Measurements from ENCODE around the gene DFFB. TPM values are rescaled to one million over a fixed set of nuclear protein-coding genes. Genes with fewer than 3 reads are reported as not detected.
"Not testable (repeated sequence)": the region's sequence is repeated elsewhere in the genome, so short reads cannot be mapped to it uniquely, and the experiment has no call there.

The DFFB gene
- total RNA-seq, 4 donors from 2014 or later: 7.4 to 18.3 (median 15.7) TPM; not detected in 1

- intact Hi-C loops (cut with DNase I; ENCODE audit: low total_unique reads): no loop called here
- Histone ChIP-seq H3K4me1 (peaks cover 0 to 2% (median 0%) of the 10 kb centered on the region in 4 donors), H3K4me3 (no peak overlapping the region), H3K27me3 (peaks cover 4% of the 10 kb centered on the region), H3K36me3 (no peaks in the 10 kb centered on the region), H3K27ac (no peak overlapping the region), H3K9me3 (no peaks in the 10 kb centered on the region)
- TF ChIP-seq EP300 (IDR thresholded peaks at IDR 0.05; ENCODE audit: low read depth) (no peak), POLR2AphosphoS5 (IDR thresholded peaks at IDR 0.05) (no peak), POLR2A (IDR thresholded peaks at IDR 0.05) (no peak)
- TF ChIP-seq, protein P1, sequence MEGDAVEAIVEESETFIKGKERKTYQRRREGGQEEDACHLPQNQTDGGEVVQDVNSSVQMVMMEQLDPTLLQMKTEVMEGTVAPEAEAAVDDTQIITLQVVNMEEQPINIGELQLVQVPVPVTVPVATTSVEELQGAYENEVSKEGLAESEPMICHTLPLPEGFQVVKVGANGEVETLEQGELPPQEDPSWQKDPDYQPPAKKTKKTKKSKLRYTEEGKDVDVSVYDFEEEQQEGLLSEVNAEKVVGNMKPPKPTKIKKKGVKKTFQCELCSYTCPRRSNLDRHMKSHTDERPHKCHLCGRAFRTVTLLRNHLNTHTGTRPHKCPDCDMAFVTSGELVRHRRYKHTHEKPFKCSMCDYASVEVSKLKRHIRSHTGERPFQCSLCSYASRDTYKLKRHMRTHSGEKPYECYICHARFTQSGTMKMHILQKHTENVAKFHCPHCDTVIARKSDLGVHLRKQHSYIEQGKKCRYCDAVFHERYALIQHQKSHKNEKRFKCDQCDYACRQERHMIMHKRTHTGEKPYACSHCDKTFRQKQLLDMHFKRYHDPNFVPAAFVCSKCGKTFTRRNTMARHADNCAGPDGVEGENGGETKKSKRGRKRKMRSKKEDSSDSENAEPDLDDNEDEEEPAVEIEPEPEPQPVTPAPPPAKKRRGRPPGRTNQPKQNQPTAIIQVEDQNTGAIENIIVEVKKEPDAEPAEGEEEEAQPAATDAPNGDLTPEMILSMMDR (IDR thresholded peaks at IDR 0.05): no peak
- no peak for DNase-seq
- 40 to 80% methylated on average over 1 to 14 of the region's 15 CpGs for WGBS, 2 donors (ENCODE audit: low coverage in 1 of 2)
- in situ Hi-C loops (cut with MboI; ENCODE audit: low pct_ligation_motif_present in 1 of 4, low pct_unique_long_range_greater_than_20kb in 1 of 4, low sequenced_read_pairs in 3 of 4): no loop called here
These were observed 58.4 kb downstream of the DFFB start for GRCh38 chr1:3915551-3916121.

GRCh38 chr1:3917761-3918160, 60.5 kb downstream of the DFFB start:
- Histone ChIP-seq H3K4me1 (no peaks in the 10 kb centered on the region), H3K36me3 (no peaks in the 10 kb centered on the region), H3K4me3 (no peak overlapping the region), H3K9me3 (no peaks in the 10 kb centered on the region), H3K27me3 (peaks cover 4% of the 10 kb centered on the region), H3K27ac (no peak overlapping the region)
- WGBS, 2 donors (ENCODE audit: low coverage in 1 of 2): 78% methylated on average over 6 of the region's 8 CpGs; no CpG with 5 or more reads in 1 of the 2 donors
- in situ Hi-C loops (cut with MboI; ENCODE audit: low pct_ligation_motif_present in 1 of 4, low pct_unique_long_range_greater_than_20kb in 1 of 4, low sequenced_read_pairs in 3 of 4) (no loop called here), intact Hi-C loops (cut with DNase I; ENCODE audit: low total_unique reads) (no loop called here)
- DNase-seq: no peak
- TF ChIP-seq EP300 (IDR thresholded peaks at IDR 0.05; ENCODE audit: low read depth): no peak
- TF ChIP-seq, protein P1 (IDR thresholded peaks at IDR 0.05): no peak
- TF ChIP-seq POLR2AphosphoS5 (IDR thresholded peaks at IDR 0.05): no peak
- TF ChIP-seq POLR2A (IDR thresholded peaks at IDR 0.05): no peak

DNA sequence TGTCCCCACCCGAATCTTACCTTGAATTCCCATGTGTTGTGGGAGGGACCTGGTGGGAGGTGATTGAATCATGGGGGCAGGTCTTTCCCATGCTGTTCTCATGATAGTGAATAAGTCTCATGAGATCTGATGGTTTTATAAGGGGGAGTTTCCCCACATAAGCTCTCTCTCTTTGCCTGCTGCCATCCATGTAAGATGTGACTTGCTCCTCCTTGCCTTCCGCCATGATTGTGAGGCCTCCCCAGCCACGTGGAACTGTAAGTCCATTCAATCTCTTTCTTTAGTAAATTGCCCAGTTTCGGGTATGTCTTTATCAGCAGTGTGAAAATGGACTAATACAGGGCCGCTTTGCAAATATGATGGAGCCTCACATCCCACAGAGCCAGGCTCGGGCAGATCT, 61.1 kb downstream of the DFFB start:
- H3K36me3 ChIP-seq; H3K27me3 ChIP-seq; H3K27ac ChIP-seq; intact Hi-C loops (cut with DNase I; ENCODE audit: low total_unique reads); H3K4me1 ChIP-seq; H3K4me3 ChIP-seq; in situ Hi-C loops (cut with MboI; ENCODE audit: low pct_ligation_motif_present in 1 of 4, low pct_unique_long_range_greater_than_20kb in 1 of 4, low sequenced_read_pairs in 3 of 4); H3K9me3 ChIP-seq; DNase-seq: not testable (repeated sequence)
- WGBS, 2 donors (ENCODE audit: low coverage in 1 of 2): 78% methylated on average over 6 of the region's 6 CpGs; no CpG with 5 or more reads in 1 of the 2 donors

- H3K27ac ChIP-seq: no peak overlapping the region
- DNase-seq: no peak
- no peaks in the 10 kb centered on the region for H3K9me3 ChIP-seq
- no peak for TF ChIP-seq POLR2AphosphoS5 (IDR thresholded peaks at IDR 0.05)
- TF ChIP-seq, protein P1 (IDR thresholded peaks at IDR 0.05): no peak
- no peak for TF ChIP-seq EP300 (IDR thresholded peaks at IDR 0.05; ENCODE audit: low read depth)
- no peak for TF ChIP-seq POLR2A (IDR thresholded peaks at IDR 0.05)
- in situ Hi-C loops (cut with MboI; ENCODE audit: low pct_ligation_motif_present in 1 of 4, low pct_unique_long_range_greater_than_20kb in 1 of 4, low sequenced_read_pairs in 3 of 4) (no loop called here), intact Hi-C loops (cut with DNase I; ENCODE audit: low total_unique reads) (no loop called here)
- WGBS, 2 donors (ENCODE audit: low coverage in 1 of 2): 66% methylated on average over 15 of the region's 15 CpGs; no CpG with 5 or more reads in 1 of the 2 donors
- H3K4me3 ChIP-seq: no peak overlapping the region
- H3K36me3 ChIP-seq: no peaks in the 10 kb centered on the region
- H3K4me1 ChIP-seq: no peaks in the 10 kb centered on the region
- peaks cover 4% of the 10 kb centered on the region for H3K27me3 ChIP-seq
These were observed 61.8 kb downstream of the DFFB start for GRCh38 chr1:3918966-3919611.
